ENCODE data around the gene ADAM30.
A peak's percentile ranks its signal among the peaks of the same experiment; 100 is the strongest.
"Not testable (repeated sequence)": the region's sequence is repeated elsewhere in the genome, so short reads cannot be mapped to it uniquely, and the experiment has no call there.

ADAM30 gene

DNA sequence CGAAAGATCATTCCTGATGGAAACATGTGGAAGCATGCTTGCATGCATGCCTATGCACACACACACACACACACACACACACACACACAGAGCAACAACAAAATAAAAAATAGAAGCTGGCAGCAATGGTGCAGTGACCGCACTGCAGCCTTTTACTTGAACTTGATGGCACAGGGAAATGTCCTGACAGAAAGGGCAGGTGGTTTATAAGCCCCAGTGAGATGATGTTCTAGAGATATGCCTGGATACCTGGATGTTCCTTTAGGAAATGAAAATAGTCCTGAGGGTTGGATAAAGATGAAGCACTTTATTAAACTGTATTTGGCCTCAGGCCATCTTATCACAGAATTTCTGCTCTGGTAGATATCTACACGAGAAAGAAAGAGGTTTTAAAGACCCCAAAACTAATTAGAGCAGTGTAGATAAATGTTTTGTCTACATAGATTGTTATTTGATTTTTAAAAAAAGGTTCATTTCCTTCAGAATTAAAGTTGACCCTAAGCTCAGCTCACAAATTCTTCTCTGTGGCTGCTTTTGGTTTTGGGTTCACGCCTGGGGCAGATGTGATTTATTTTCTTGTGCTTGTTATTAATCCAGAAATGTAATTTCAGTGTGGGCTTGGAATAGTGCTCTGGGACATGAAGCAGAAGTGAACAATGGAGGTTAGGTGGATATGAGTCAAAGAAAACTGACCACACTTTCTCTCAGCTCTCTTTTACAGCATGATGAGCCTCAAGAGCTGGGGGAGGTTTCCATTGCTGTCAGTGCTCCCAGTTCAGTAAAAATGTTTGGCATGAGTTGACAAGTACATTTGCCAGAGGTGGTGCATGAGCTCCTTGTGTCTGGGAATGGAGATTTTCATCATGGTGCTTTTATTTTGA, 22.9 kb downstream of the ADAM30 start:
- no peak for DNase-seq

DNA sequence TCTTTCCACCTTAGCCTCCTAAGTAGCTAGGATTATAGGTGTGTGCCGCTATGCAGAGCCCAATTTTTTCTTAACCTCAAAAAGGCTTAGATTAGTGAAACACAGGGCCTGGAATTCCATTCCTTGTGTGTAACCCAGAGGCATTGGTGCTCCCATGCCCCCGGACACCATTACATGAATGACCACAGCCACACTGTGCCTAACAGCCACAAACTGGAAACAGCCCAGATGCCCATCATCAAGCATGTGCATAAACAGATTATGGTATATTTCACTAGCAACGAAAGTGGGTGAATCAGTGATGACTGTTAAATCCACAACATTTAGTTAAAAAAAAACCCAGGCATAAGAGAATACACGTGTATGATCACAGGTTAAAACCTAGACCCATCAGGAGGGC, 24.4 kb downstream of the ADAM30 start:
- no peak for DNase-seq

DNA sequence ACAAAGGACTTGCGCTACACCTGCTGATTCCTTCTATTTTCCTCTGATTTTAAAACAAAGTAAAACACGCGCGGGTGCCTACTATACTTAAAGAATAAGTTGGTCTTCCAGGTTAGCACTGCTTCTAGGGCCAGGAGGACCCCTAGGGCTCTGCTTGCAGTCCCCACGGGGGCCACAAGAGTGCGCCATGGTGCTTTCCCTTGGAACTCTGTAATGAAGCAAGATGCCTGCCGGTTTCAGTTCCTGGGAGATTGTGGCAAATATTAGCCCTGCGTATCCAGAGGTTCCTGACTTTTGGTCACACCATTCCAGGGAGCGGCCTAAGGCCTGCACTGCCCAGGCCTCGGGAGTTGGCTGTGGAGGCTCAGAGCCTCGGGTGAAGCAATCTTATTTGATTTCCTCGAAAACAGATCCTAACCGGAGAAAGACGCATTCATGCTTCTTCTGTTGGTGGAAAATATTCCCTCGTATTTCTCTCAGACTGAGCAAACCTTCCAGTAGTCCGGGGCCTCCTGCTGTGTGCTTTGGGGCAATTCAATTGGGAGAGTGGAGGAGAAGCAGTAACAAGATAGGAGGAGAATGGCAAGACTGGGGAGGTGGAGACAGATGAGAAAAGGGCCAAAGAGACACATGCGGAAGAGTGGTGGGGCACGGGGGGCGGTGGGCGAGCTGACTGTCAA, 25.3 kb downstream of the ADAM30 start:
- DNase-seq, result peak; percentile 62

DNA sequence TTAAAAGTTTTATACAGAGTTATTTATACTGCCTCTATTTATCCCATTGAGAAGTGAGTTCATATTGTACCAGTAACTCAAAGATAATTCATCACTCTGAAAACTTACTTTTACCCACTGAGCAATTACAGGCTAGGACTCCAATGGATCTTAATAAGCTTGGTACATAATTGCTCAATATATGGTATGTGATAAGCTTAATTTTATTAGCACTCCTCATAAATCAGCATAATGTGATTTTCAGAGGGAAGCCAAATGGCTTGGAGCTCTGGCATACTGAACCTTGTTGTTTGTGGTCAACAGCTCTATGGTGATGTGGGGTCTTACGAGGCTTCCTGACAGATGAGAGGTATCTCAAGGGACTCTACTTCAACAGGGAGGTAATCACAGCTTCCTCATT, 26.3 kb downstream of the ADAM30 start:
- DNase-seq, result no peak

DNA sequence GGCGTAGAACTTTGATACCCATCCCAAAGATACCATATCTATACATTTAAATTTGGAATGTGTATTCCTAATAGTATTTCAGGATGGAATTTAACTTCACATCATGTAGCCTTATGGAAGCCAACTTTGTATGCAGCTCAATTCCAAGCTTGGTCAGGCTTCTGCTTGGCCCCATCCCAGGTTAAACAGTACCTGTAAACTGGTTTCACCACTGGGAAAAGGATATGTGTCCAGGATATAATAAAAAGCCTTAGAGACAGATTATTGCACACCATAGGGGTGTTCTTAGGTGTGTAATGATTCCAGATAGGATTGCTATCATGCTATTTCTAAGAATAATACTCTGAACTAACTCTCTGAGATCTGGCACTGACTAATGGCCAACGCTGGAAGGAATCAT, 28.1 kb downstream of the ADAM30 start:
- DNase-seq, result no peak

DNA sequence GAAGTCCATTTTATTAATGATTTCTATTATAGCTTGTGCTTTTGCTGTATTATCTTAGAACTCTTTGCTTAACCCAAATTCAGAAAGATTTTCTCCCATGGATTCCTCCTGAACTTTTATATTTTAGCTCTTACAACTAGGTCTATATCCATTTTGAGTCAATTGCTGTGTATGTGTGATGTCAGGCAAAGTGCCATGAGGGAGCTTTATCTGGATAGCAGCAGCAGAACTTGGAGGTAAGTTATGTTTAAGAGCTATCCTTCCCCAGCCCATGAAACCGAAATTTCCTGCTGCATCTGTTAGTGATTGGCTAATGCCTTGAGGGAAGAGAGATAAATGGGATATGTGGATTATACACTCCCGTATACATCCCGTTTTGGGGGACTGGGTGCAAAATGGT, 29.9 kb downstream of the ADAM30 start:
- DNase-seq, result no peak

DNA sequence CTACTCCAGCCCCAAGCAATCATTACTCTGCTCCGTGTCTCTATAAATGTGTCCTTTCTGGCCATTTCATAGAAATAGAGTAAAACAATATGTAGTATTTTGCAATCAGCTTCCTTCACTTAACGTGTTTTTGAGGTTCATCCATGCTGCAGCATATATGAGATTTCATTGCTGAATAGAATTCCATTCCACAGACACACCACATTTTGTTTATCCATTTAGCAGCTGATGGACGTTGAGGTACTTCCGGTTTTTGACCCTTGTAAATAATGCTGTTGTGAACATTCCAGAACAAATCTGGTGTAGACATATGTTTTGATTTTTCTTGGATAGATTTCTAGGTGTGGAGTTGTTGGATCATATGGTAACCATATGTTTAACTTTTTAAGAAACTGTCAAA, 30.7 kb downstream of the ADAM30 start:
- DNase-seq, result no peak

DNA sequence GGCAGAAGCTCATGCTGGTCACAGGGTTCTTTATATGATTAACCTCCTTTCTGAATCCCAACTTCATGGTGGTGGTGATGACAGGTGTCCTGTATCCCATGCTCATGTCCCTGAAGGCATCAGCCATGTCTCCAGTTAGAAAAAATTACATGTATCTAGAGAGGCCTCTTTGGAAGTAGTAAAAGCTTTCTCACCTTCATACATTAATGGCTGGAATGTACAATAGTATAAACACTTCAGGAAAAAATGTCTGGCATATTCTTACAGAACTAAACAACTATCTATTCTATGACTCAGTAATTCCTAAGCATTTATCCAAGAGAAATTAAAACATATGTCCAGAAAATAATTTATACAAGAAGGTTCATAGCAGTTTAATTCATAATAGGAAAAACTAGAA, 34.0 kb downstream of the ADAM30 start:
- DNase-seq, result no peak

DNA sequence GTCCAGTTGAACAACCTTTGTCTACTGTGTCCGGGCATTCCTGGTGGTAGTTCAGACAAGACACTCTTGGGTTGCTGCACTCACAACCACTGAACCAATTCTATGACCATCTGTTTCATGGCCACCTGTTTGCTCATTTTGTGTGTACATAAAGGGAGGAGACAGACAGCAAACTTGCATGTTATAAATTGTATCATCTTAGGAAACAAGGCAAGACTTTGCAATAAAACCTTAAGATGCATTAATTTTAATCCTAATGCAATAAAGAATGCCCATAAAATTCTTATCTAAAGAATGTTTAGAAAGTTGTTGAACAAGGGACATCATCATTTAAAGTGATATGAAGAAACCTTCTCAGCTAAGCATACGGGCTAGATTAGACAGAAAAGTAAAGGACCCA, 34.8 kb downstream of the ADAM30 start:
- no peak for DNase-seq

DNA sequence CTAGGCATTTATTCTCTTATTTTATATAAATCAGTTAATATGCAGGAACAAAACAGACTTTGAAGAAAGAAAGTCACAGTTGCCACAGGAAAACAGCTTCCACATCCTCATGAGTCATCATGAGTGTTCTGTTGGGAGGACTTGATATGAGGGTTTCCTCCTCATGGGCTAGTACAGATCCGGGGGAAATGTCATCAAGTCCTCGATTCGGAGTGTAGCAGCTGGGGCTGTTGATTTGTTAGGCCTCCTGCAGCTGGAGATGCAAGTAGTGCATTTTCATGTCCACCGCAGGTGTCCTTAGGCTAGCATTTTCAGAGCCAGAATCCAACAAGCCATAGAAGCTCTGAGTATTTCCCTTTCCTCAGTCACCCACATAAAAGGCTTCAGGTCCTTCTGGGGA, 36.7 kb downstream of the ADAM30 start:
- DNase-seq, result no peak

DNA sequence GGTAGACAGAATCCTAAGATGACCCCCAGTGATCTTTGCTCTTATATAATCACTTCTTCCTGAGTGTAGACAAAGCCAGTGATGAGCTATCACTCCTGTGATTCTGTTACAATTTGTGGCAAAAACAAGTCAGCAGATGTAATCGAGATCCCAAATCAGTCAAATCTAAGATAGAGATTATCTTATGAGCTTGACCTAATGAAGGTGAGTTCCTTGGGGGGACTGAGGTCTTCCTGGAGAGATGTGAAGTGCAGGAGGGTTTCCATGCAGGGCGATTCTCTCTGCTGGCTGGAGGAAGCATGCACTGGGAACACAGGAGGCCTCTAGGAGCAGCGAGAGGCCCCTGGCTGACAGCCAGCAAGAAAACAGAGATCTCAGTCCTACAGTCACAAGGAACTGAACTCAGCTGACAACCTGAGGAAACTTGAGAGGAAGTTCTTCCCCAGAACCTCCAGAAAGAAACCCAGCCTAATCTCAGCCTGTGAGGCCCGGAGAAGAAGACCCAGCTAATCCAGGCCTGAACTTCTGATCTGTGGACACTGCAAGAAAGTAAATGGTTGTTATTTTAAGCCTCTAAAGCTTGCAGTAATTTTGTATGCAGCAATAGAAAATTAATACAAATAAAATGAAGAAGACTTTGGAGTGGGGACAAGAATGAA, 37.6 kb downstream of the ADAM30 start:
- DNase-seq, result not testable (repeated sequence)

DNA sequence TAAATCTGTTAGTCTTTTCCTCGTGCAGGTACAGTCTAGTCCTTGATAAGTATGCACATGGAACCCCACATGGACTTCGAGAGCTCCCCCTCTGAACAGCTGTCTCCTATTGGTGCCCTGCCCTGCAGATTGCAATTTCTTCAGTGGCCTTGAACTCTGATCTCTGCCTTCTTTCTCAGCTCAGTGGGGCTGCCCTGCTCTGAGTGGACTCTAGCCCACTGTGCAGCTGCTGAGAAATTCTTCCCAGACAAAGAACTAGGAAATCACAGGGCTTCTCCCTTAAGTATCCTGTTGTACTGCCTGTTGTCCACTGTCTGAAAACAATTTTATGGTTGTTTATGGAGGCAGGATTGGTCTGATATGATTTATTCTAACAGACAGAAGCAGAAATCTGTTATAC, 38.2 kb downstream of the ADAM30 start:
- no peak for DNase-seq

DNA sequence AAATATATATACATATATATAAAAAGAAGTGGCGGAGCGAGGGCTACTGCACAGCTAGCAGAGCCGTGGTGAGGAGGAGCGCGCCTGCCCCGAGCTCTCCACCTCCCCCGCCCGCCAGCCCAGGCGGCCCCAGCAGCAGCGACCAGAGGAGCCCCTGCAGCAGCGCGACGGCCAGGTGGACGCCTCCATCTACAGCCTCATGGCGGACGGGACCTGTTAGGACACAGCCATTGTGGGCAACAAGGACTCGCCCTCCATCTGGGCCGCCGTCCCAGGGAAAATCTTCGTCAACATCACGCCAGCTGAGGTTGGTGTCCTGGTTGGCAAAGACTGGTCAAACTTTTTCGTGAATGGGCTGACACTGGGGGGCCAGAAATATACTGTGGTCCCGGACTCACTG, 43.2 kb downstream of the ADAM30 start:
- DNase-seq, result no peak

DNA sequence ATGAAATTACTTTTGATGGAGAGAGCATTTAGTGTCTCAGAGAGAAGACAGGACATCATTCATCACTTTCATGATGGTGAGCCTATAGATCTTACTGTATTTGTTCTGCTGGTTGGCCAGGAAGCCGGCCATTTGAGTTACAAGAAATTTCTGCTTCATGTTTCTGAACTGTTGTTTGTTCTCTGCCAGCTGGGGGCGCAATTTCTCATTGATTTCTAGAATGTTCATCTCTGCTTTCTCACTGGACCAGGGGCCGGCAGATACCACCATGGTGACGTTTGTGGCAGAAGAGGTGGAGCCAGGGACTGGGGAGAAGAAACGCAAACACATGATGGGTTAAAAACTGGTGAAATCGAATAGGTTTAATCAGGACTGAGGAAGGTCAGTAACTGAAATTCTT, 52.1 kb downstream of the ADAM30 start:
- DNase-seq, result not testable (repeated sequence)

Measured in activated T-cell treated with anti-CD3 and anti-CD28 coated beads, Interleukin-2, amount 50 U/mL, for 1 hour (primary cell).